Cardiac muscle cell (in vitro differentiated cells and primary cell): ENCODE measurements around the gene SPCS1. TPM values are rescaled to one million over a fixed set of nuclear protein-coding genes. Genes with fewer than 3 reads are reported as not detected.

ENCODE experiments used
- DNase-seq, 2 donors: peaks; one replicate each; pipeline versions ENCODE4 v3.0.0 to v3.0.0-alpha.2; 2010 to 2017; ENCODE audit warnings: low read depth in 1 of 2, low spot score in 1 of 2
- H3K27ac ChIP-seq: fragments of 200-600 bp; sonication (generic); 2 replicates; pipeline ENCODE4 v1.5.1; 2016
- H3K27me3 ChIP-seq: fragments of 200-600 bp; sonication (generic); 2 replicates; pipeline ENCODE4 v1.6.0; 2016; ENCODE audit warnings: control low read depth
- H3K36me3 ChIP-seq: fragments of 200-600 bp; sonication (generic); 2 replicates; pipeline ENCODE4 v1.5.1; 2016; ENCODE audit warnings: control low read depth
- H3K4me1 ChIP-seq: fragments of 200-600 bp; sonication (generic); 2 replicates; pipeline ENCODE4 v1.8.1; 2017; ENCODE audit warnings: low read depth, mild to moderate bottlenecking, mixed run types
- H3K4me3 ChIP-seq: fragments of 200-600 bp; sonication (generic); 2 replicates; pipeline ENCODE4 v1.5.1; 2016; ENCODE audit warnings: mild to moderate bottlenecking
- H3K9me3 ChIP-seq: fragments of 200-600 bp; sonication (generic); 2 replicates; pipeline ENCODE4 v1.5.1; 2017; ENCODE audit warnings: low read depth, mild to moderate bottlenecking, control low read depth
- polyA plus RNA-seq: library from polyadenylated mRNA; unstranded; fragments of >200 nt; fragmentation: Nextera tagmentation; extraction: Ambion mirVana; gene quantifications from 2 replicates; pipeline ENCODE4 v1.2.1, GENCODE V29; 2016
- total RNA-seq: library from RNA; depleted of rRNA; stranded (reverse); fragments of >200 nt; gene quantifications from 2 replicates; pipeline ENCODE4 v1.2.3, GENCODE V29; 2016
- TF ChIP-seq, protein P1 (sequence below): IDR thresholded peaks from 2 replicates; pipeline ENCODE4 v1.5.1; 2012; ENCODE audit warnings: low read depth, mild to moderate bottlenecking, low read length

SPCS1 gene
- total and polyA plus RNA-seq, 2 experiments from 2014 or later, result 103 to 234 TPM

DNA sequence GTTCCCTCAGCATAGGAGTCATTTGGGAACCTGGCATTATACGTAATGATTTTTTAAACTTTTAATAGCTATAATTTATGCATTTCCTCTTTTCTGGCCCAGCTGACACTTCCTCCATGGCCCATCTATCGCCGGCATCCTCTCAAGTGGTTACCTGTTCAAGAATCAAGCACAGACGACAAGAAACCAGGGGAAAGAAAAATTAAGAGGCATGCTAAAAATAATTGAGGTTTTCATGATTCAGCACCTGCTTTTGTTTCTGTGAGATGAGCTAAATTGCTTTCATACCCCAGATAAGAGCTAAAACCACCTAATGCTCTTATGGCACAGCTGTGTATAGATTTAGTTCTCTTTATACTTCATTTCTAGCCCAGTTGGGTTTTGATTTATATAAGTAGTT, 1.7 kb downstream of the SPCS1 start:
- no peaks in the 10 kb centered on the region for H3K9me3 ChIP-seq
- no peaks in the 10 kb centered on the region for H3K27me3 ChIP-seq
- peaks cover 6% of the 10 kb centered on the region for H3K4me1 ChIP-seq
- no peak overlapping the region for H3K4me3 ChIP-seq
- TF ChIP-seq, protein P1, sequence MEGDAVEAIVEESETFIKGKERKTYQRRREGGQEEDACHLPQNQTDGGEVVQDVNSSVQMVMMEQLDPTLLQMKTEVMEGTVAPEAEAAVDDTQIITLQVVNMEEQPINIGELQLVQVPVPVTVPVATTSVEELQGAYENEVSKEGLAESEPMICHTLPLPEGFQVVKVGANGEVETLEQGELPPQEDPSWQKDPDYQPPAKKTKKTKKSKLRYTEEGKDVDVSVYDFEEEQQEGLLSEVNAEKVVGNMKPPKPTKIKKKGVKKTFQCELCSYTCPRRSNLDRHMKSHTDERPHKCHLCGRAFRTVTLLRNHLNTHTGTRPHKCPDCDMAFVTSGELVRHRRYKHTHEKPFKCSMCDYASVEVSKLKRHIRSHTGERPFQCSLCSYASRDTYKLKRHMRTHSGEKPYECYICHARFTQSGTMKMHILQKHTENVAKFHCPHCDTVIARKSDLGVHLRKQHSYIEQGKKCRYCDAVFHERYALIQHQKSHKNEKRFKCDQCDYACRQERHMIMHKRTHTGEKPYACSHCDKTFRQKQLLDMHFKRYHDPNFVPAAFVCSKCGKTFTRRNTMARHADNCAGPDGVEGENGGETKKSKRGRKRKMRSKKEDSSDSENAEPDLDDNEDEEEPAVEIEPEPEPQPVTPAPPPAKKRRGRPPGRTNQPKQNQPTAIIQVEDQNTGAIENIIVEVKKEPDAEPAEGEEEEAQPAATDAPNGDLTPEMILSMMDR, result no peak
- H3K36me3 ChIP-seq, result peaks cover 7% of the 10 kb centered on the region
- no peak overlapping the region for H3K27ac ChIP-seq
- no peak for DNase-seq

DNA sequence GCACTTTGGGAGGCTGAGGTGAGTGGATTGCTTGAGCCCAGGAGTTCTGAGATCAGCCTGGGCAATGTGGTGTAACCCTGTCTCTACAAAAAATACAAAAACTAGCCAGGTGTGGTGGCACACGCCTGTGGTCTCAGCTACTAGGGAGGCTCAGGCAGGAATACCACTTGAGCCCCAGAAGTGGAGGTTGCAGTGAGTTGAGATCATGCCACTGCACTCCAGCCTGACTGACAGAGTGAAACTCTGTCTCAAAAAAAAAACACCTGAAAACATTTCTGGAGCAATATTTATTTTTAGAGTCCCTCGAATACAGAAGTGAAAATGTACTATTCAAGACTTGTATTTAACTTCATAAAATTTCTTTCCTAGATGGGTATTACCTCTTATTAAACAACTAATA, 4.6 kb downstream of the SPCS1 start:
- DNase-seq, result no peak
- Histone ChIP-seq H3K9me3 (no peaks in the 10 kb centered on the region), H3K27me3 (no peaks in the 10 kb centered on the region), H3K36me3 (peaks cover 10% of the 10 kb centered on the region), H3K27ac (no peak overlapping the region), H3K4me1 (peaks cover 6% of the 10 kb centered on the region), H3K4me3 (no peak overlapping the region)
- TF ChIP-seq, protein P1, result no peak

DNA sequence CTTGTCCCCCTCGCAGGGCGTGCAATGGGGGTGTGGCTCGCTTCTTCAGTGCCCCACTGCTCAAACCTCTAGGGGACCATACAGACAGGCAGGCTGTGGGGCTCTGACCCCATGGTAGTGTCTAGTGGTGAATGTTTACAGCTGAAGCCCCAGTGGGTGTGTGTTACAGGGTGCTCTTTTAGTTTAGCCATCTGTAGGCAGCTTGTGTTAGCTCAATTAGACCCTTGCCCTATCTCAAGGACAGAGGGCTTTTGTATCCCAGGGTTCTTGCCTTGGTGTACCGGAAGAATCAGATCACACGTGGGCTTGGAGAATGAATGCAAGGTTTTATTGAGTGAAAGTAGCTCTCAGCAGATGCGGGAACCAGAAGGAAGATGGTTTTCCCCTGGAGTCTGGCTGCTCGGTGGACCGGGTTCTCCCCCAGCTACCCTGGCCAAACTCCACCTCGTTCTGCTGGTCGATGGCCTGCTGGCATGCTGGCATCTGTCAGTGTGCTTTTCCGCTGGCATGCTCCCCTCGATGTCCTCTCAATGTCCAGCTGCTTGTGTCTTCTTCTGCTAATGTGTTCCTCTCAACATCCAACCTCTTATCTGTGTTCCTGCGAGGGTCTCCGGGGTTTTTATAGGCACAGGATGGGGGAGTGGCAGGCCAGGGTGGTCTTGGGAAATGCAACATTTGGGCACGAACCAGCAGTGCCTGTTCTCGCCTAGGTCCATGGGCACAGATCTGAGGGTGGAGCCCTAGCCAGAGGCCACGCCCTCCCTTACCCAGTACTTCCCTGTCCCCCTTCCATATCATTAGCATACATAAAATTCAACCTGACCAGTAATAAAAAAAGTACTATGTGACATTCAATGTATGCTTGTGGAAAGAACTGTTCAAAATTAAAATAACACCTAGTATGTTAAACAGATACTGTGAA, 6.6 kb downstream of the SPCS1 start:
- TF ChIP-seq, protein P1, result no peak
- no peak for DNase-seq
- Histone ChIP-seq H3K4me3 (no peak overlapping the region), H3K36me3 (peaks cover 10% of the 10 kb centered on the region), H3K27ac (no peak overlapping the region), H3K4me1 (no peaks in the 10 kb centered on the region), H3K27me3 (no peaks in the 10 kb centered on the region), H3K9me3 (no peaks in the 10 kb centered on the region)

DNA sequence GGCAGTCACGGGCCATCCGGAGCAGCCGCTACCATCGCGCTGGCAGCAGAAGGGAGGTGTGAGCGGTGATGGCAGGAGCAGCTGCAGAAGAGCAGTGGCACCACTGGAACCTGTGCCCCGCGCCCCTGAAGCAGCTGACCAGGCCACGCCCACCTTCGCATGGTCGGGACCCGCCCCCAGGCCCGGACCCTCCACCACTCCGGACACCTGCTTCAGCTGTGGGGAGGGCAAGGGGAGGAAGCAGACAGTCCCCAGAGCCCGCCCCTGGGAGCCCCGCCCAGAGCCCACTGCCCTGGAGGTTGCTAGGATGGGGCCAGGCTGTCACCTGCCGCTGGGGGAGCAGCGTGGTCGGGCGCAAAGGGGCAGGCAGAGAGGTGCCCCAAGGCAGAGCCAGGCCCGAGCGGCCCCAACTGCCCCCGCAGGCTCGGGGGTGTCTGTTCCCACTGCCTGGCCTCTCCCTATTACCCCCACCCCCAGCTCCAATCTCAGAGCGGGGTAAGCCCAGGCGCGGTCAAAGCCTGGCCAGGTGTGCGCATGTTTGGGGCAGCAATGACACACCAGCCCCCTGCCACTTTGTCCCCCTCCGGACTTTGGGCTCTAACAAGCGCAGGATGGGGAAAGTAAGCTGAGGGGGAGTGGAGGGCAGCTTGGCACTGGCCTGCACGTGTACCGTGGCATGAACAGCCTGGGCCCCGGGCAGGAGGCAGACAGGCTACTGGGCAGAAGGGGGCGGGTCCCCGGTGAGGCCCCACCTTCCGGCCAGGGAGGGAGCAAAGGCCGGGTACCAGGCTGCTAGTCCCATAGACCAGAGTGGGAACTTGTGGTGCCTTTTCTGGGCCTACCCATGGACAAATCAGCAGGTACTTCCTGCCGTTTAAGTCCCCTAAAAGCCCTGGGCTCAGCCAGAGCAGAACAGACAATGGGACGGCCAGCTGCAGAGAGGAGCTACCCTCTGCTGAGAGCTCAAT, 8.7 kb downstream of the SPCS1 start:
- no peaks in the 10 kb centered on the region for H3K4me1 ChIP-seq
- H3K4me3 ChIP-seq, result peak overlapping the region; percentile 22
- no peaks in the 10 kb centered on the region for H3K27me3 ChIP-seq
- peaks cover 2% of the 10 kb centered on the region for H3K36me3 ChIP-seq
- H3K27ac ChIP-seq, result no peak overlapping the region
- no peaks in the 10 kb centered on the region for H3K9me3 ChIP-seq
- TF ChIP-seq, protein P1, result no peak
- DNase-seq, result peak in 1 of 2 donors; percentile 48

DNA sequence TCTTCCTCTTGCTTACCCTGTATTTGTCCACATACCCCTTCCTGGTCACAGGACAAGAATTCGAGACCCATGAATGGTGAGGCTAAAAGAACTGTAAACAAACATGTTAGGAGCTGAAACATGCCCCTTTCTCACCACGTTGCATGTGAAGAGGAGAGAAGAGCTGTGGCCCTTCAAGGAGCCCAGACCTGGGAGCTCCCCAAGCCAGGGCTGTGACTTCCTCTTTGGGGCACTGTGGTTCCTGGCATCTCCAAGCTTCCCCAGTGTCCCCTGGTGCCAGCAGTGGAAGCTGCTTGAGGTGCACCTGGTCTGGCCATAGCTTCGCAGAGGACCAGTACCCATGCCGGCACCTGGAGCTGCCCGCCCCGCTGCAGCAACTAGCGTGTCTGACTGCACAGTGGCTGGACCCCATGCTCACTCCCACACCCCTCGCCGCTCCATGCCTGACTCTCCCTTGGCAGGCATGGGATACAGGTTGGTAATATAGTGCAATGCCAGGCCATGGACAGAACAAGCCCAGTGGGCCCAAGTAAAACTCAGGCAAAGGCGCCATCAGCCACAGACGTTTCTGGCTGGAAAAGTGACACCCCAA, 9.9 kb downstream of the SPCS1 start:
- H3K4me1 ChIP-seq, result no peaks in the 10 kb centered on the region
- TF ChIP-seq, protein P1, result no peak
- DNase-seq, result no peak
- peaks cover 2% of the 10 kb centered on the region for H3K36me3 ChIP-seq
- H3K9me3 ChIP-seq, result no peaks in the 10 kb centered on the region
- H3K27me3 ChIP-seq, result no peaks in the 10 kb centered on the region
- H3K4me3 ChIP-seq, result no peak overlapping the region
- no peak overlapping the region for H3K27ac ChIP-seq
